PC-9 (cell line): Measurements from ENCODE around the gene GALNT8. TPM values are rescaled to one million over a fixed set of nuclear protein-coding genes. Genes with fewer than 3 reads are reported as not detected.

ENCODE experiments used
- BruUV-seq: library from RNA; stranded (reverse); fragments of 400-500 nt; replicated peaks from 2 replicates; lab custom pipeline; 2021; lab: Mats Ljungman, UMichigan
- CTCF ChIA-PET: fragments of 300-600 bp; sonication (Branson Sonifier 250); formaldehyde crosslinking; loops from one replicate; lab custom pipeline; 2022; ENCODE audit warnings: antibody characterized with exemption; lab: Charles Lee
- POLR2A ChIA-PET: fragments of 300-600 bp; sonication (Branson Sonifier 250); formaldehyde crosslinking; loops from one replicate; lab custom pipeline; 2022; ENCODE audit warnings: antibody characterized with exemption; ENCODE audit not compliant: unreplicated experiment; lab: Charles Lee
- DNase-seq, 2 experiments: peaks; one replicate each; pipeline versions ENCODE4 v3.0.0 to v3.0.0-alpha.2; 2015 to 2022; ENCODE audit warnings: mixed read lengths in 1 of 2
- H2AFZ ChIP-seq: fragments of 200-600 bp; sonication (generic); 2 replicates; pipeline ENCODE4 v1.8.1; 2017; ENCODE audit warnings: antibody characterized with exemption
- H3F3A ChIP-seq: fragments of 200-600 bp; sonication (generic); 2 replicates; pipeline ENCODE4 v1.8.1; 2017; ENCODE audit warnings: antibody characterized with exemption, mild to moderate bottlenecking, low read depth; ENCODE audit not compliant: insufficient read depth
- H3K27ac ChIP-seq: fragments of 200-600 bp; sonication (generic); 2 replicates; pipeline ENCODE4 v1.6.1; 2016; ENCODE audit warnings: mixed run types
- H3K27me3 ChIP-seq: fragments of 200-600 bp; sonication (generic); 2 replicates; pipeline ENCODE4 v1.6.1; 2016; ENCODE audit warnings: low read depth, mixed run types; ENCODE audit not compliant: insufficient read depth
- H3K36me3 ChIP-seq: fragments of 200-600 bp; sonication (generic); 2 replicates; pipeline ENCODE4 v1.6.1; 2016; ENCODE audit warnings: low read depth, mixed run types
- H3K4me1 ChIP-seq: fragments of 200-600 bp; sonication (generic); replicated peaks from 2 replicates; pipeline ENCODE4 v1.6.1; 2016; ENCODE audit warnings: mixed run types; ENCODE audit not compliant: insufficient read depth
- H3K4me2 ChIP-seq: fragments of 200-600 bp; sonication (generic); 2 replicates; pipeline ENCODE4 v1.6.1; 2017; ENCODE audit warnings: mixed run types
- H3K4me3 ChIP-seq: fragments of 200-600 bp; sonication (generic); 2 replicates; pipeline ENCODE4 v1.6.1; 2016; ENCODE audit warnings: mixed run types
- H3K79me2 ChIP-seq: fragments of 200-600 bp; sonication (generic); 2 replicates; pipeline ENCODE4 v1.6.1; 2017; ENCODE audit warnings: low read depth, mixed run types
- H3K9me2 ChIP-seq: fragments of 200-600 bp; sonication (generic); 2 replicates; pipeline ENCODE4 v1.8.1; 2017; ENCODE audit warnings: mild to moderate bottlenecking; ENCODE audit not compliant: insufficient read depth
- H3K9me3 ChIP-seq: fragments of 200-600 bp; sonication (generic); 2 replicates; pipeline ENCODE4 v1.8.1; 2016; ENCODE audit warnings: low read depth; ENCODE audit not compliant: insufficient read depth
- H4K20me1 ChIP-seq: fragments of 200-600 bp; sonication (generic); 2 replicates; pipeline ENCODE4 v1.8.1; 2017; ENCODE audit not compliant: insufficient read depth
- EZH2 ChIP-seq: fragments of 200-600 bp; sonication (generic); IDR thresholded peaks from 2 replicates; pipeline ENCODE4 v1.8.0; 2017; ENCODE audit warnings: antibody characterized with exemption, low read depth
- intact Hi-C: fragments of 100-400 bp; cut with micrococcal nuclease; formaldehyde crosslinking; loops from one replicate; pipeline ENCODE4 v1.10.0; 2022; ENCODE audit not compliant: unreplicated experiment
- total RNA-seq: library from RNA; stranded (reverse); gene quantifications from 2 replicates; pipeline ENCODE4 v1.2.3, GENCODE V29; 2021
- TF ChIP-seq, protein P1 (sequence below): fragments of 200-600 bp; sonication (generic); conservative IDR thresholded peaks from 2 replicates; pipeline ENCODE4 v1.6.1; 2017; ENCODE audit warnings: mixed run types, antibody characterized with exemption, mild to moderate bottlenecking, moderate library complexity

GALNT8 gene
- total RNA-seq, 1 experiment from 2014 or later = not detected

DNA sequence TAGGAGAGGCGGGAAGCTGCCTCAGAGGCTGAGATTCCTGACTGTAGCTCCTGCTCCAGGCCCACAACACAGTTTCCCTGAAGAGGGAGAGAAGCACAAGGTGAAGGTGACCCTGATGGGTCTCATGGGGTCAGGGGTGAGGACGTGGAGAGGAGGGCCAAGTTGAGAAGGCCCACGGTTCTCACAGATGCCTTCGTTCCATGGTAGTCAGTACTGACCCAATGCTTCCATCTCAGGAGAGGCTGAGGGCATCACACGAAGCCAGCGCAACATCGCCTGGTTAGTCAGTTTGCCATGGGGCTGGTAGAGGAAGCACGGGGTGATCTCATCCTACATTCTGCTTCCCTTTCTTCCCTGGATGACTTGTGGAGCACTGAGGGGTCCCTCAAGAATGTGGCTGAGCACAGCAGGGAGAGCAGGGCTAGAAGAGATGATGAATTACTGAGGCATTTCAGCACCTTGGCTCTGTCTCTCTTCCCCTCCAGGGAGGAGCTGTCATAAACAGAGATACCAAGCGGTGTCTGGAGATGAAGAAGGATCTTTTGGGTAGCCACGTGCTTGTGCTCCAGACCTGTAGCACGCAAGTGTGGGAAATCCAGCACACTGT, 51.9 kb downstream of the GALNT8 start:
- Histone ChIP-seq H4K20me1 (no peaks in the 10 kb centered on the region), H3K36me3 (no peaks in the 10 kb centered on the region), H3K27me3 (peaks cover 89% of the 10 kb centered on the region), H3K79me2 (no peaks in the 10 kb centered on the region), H3K27ac (no peak overlapping the region), H2AFZ (no peak overlapping the region), H3K4me3 (no peak overlapping the region), H3K4me2 (no peak overlapping the region), H3K9me2 (no peaks in the 10 kb centered on the region), H3K9me3 (no peaks in the 10 kb centered on the region), H3K4me1 (no peaks in the 10 kb centered on the region), H3F3A (no peaks in the 10 kb centered on the region)
- POLR2A ChIA-PET = no interaction called here
- intact Hi-C loops = no loop called here
- BruUV-seq = no TSS peak
- DNase-seq = no peak
- TF ChIP-seq EZH2 = no peak
- TF ChIP-seq, protein P1, sequence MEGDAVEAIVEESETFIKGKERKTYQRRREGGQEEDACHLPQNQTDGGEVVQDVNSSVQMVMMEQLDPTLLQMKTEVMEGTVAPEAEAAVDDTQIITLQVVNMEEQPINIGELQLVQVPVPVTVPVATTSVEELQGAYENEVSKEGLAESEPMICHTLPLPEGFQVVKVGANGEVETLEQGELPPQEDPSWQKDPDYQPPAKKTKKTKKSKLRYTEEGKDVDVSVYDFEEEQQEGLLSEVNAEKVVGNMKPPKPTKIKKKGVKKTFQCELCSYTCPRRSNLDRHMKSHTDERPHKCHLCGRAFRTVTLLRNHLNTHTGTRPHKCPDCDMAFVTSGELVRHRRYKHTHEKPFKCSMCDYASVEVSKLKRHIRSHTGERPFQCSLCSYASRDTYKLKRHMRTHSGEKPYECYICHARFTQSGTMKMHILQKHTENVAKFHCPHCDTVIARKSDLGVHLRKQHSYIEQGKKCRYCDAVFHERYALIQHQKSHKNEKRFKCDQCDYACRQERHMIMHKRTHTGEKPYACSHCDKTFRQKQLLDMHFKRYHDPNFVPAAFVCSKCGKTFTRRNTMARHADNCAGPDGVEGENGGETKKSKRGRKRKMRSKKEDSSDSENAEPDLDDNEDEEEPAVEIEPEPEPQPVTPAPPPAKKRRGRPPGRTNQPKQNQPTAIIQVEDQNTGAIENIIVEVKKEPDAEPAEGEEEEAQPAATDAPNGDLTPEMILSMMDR = no peak
- CTCF ChIA-PET = no interaction called here

DNA sequence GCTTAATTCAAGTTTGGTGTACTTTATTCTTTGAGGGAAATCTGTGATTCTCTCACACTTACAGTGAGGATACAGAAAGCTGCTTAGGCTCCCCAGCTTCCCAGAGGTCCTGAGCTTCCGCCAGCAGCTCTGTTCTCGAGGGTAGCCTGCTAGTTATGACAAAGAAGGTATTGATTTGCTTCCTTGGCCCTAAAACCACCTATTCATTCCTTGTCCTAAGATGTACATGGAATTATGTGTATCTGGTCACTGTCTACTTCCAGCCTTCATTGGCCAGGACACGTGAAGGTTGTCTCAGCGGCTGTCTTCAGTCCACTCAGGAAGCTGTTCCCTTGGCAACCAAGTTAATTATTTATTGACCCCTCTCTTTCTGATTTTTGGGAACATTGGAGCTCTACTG, 55.7 kb downstream of the GALNT8 start:
- no TSS peak for BruUV-seq
- intact Hi-C loops = no loop called here
- Histone ChIP-seq H3K4me1 (no peaks in the 10 kb centered on the region), H3K9me2 (no peaks in the 10 kb centered on the region), H3K36me3 (no peaks in the 10 kb centered on the region), H3K27ac (no peak overlapping the region), H3K4me2 (no peak overlapping the region), H3K9me3 (no peaks in the 10 kb centered on the region), H2AFZ (no peak overlapping the region), H3K79me2 (no peaks in the 10 kb centered on the region), H3K27me3 (peaks cover 99% of the 10 kb centered on the region), H4K20me1 (no peaks in the 10 kb centered on the region), H3F3A (no peaks in the 10 kb centered on the region), H3K4me3 (no peak overlapping the region)
- no peak for TF ChIP-seq EZH2
- TF ChIP-seq, protein P1 = no peak
- no peak for DNase-seq
- ChIA-PET CTCF (no interaction called here), POLR2A (no interaction called here)

DNA sequence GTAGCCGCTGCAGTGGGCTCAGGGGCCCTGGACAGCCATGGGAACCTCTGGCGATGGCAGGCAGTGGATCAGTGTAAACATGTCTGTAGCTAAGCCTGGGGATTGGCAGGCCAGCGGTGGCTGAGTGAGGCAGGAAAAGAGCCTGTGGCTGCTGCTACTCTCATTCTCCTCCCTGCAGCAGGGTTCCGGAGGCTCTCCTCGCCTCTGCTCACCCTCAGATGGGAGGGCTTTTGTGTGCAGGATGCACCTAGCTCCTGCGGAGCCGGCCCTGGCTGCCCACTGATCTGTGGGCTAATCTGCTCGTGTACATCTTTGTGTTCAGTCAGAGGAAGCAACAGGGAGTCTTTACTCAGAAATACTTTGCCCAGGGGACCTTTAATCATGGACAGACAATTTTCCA, 59.5 kb downstream of the GALNT8 start:
- no TSS peak for BruUV-seq
- Histone ChIP-seq H2AFZ (no peak overlapping the region), H3K9me3 (no peaks in the 10 kb centered on the region; the same call in 1 of the 2 replicates), H3K27me3 (peaks cover 97% of the 10 kb centered on the region), H3K79me2 (no peaks in the 10 kb centered on the region), H3K4me2 (no peak overlapping the region), H3F3A (no peaks in the 10 kb centered on the region), H3K4me1 (no peaks in the 10 kb centered on the region), H3K4me3 (no peak overlapping the region), H4K20me1 (no peaks in the 10 kb centered on the region), H3K9me2 (no peaks in the 10 kb centered on the region), H3K27ac (no peak overlapping the region), H3K36me3 (no peaks in the 10 kb centered on the region)
- no peak for DNase-seq
- CTCF ChIA-PET = no interaction called here
- POLR2A ChIA-PET = no interaction called here
- intact Hi-C loops = no loop called here
- TF ChIP-seq, protein P1 = no peak
- TF ChIP-seq EZH2 = no peak
